ENCODE data around the gene AK5. TPM values are rescaled to one million over a fixed set of nuclear protein-coding genes. Genes with fewer than 3 reads are reported as not detected.

The AK5 gene
- total and polyA plus RNA-seq, 8 donors, result 0.11 to 0.87 (median 0.28) TPM; not detected in 1

DNA sequence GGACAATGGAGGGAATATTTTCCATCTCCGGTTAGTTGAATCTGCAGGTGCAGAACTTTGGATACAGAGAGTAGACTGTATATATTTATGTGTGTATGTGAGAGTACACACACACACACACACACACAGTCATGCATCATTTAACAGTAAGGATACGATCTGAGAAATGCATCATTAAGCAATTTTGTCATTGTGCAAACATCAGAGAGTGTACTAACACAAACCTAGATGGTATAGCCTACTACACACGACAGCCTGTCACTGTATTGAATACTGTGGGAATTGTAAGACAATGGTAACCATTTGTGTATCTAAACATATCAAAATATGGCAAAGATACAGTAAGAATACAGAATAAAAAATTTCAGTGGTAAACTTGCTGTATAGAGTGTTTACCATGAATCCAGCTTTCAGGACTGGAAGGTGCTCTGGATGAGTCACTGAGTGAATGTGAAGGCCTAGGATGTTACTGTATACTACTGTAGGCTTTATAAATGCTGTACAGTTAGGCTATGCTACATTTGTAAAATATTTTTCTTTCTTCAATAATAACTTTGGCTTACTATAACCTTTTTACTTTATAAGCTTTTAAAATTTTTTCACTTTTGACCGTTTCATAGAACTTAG, 262.1 kb downstream of the AK5 start:
- H3K27ac ChIP-seq, result no peak overlapping the region
- DNase-seq, result no peak
- H3K4me3 ChIP-seq, result no peak overlapping the region
- H3K27me3 ChIP-seq, result no peaks in the 10 kb centered on the region
- no peaks in the 10 kb centered on the region for H3K9me3 ChIP-seq
- peaks cover 0 to 6% (median 3%) of the 10 kb centered on the region in 3 donors for H3K4me1 ChIP-seq
- TF ChIP-seq, protein P1, sequence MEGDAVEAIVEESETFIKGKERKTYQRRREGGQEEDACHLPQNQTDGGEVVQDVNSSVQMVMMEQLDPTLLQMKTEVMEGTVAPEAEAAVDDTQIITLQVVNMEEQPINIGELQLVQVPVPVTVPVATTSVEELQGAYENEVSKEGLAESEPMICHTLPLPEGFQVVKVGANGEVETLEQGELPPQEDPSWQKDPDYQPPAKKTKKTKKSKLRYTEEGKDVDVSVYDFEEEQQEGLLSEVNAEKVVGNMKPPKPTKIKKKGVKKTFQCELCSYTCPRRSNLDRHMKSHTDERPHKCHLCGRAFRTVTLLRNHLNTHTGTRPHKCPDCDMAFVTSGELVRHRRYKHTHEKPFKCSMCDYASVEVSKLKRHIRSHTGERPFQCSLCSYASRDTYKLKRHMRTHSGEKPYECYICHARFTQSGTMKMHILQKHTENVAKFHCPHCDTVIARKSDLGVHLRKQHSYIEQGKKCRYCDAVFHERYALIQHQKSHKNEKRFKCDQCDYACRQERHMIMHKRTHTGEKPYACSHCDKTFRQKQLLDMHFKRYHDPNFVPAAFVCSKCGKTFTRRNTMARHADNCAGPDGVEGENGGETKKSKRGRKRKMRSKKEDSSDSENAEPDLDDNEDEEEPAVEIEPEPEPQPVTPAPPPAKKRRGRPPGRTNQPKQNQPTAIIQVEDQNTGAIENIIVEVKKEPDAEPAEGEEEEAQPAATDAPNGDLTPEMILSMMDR (IDR thresholded peaks at IDR 0.05), result no peak
- H3K36me3 ChIP-seq, result no peaks in the 10 kb centered on the region
- FAIRE-seq, result no peak
- ATAC-seq, result no peak
- intact Hi-C loops (cut with DNase I), result no loop called here
- WGBS, 2 donors, result 75 to 82% methylated on average over 4 of the region's 4 CpGs

DNA sequence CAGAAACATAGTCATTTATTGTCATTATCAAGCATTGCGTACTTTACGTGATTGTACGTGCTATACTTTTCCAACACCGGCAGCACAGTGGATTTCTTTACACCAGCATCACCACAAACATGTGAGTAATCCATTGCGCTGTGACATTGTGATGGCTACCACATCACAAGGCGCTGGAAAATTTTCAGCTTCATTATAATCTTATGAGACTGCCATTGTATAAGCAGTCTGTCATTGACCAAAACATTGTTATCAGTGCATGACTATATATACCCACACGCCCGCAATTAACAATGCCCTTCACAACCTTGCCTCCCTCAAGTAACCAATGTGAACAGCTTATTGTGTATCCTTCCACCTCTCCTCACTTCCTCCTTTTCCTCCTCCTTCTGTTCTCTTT, 263.0 kb downstream of the AK5 start:
- no peak for DNase-seq
- FAIRE-seq, result no peak
- intact Hi-C loops (cut with DNase I), result no loop called here
- H3K4me3 ChIP-seq, result no peak overlapping the region
- TF ChIP-seq, protein P1 (IDR thresholded peaks at IDR 0.05), result no peak
- H3K27me3 ChIP-seq, result no peaks in the 10 kb centered on the region
- no peak overlapping the region for H3K27ac ChIP-seq
- no peaks in the 10 kb centered on the region for H3K36me3 ChIP-seq
- WGBS, 2 donors, result 90 to 93% methylated on average over 8 of the region's 8 CpGs
- no peaks in the 10 kb centered on the region for H3K4me1 ChIP-seq
- no peak for ATAC-seq
- no peaks in the 10 kb centered on the region for H3K9me3 ChIP-seq

DNA sequence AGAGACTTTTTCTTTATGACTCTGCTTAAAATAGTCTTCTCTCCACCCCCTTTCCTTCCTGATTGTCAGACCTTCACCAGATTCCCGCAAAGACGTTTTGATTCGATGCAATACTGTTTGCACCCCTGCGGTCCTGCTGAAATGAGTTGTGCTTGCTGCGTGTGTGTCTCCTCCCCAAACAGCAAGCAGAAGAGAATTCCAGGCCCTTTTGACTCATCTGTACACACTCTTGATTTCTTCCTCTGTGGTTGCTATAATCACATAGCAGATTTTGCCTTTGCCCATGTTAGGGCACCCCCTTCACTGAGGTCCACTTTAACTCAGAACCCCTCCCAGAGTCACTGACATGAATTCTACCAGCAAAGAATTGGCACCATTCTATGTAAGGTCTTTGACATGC, 264.2 kb downstream of the AK5 start:
- WGBS, 2 donors, result 68 to 71% methylated on average over 5 of the region's 5 CpGs
- Histone ChIP-seq H3K36me3 (no peaks in the 10 kb centered on the region), H3K4me3 (no peak overlapping the region), H3K27me3 (no peaks in the 10 kb centered on the region), H3K27ac (no peak overlapping the region), H3K9me3 (no peaks in the 10 kb centered on the region), H3K4me1 (no peaks in the 10 kb centered on the region)
- DNase-seq (no peak), ATAC-seq (no peak), FAIRE-seq (no peak)
- intact Hi-C loops (cut with DNase I), result no loop called here
- TF ChIP-seq, protein P1 (IDR thresholded peaks at IDR 0.05), result no peak

- intact Hi-C loops (cut with DNase I), result no loop called here
- Histone ChIP-seq H3K27me3 (no peaks in the 10 kb centered on the region), H3K36me3 (no peaks in the 10 kb centered on the region), H3K9me3 (no peaks in the 10 kb centered on the region), H3K4me3 (no peak overlapping the region), H3K27ac (no peak overlapping the region), H3K4me1 (no peaks in the 10 kb centered on the region)
- 77 to 84% methylated on average over 3 of the region's 3 CpGs for WGBS, 2 donors
- no peak for FAIRE-seq
- no peak for ATAC-seq
- TF ChIP-seq, protein P1 (IDR thresholded peaks at IDR 0.05), result no peak
- no peak for DNase-seq
Measured at GRCh38 chr1:77546890-77547289, 265.1 kb downstream of the AK5 start.

GRCh38 chr1:77548285-77548684, 266.5 kb downstream of the AK5 start:
- no peaks in the 10 kb centered on the region for H3K4me1 ChIP-seq
- intact Hi-C loops (cut with DNase I), result no loop called here
- FAIRE-seq (no peak), ATAC-seq (no peak), DNase-seq (no peak)
- TF ChIP-seq, protein P1 (IDR thresholded peaks at IDR 0.05), result no peak
- no peak overlapping the region for H3K4me3 ChIP-seq
- no peaks in the 10 kb centered on the region for H3K27me3 ChIP-seq
- no peaks in the 10 kb centered on the region for H3K9me3 ChIP-seq
- no peak overlapping the region for H3K27ac ChIP-seq
- H3K36me3 ChIP-seq, result no peaks in the 10 kb centered on the region
- WGBS, 2 donors, result 64 to 72% methylated on average over 3 of the region's 3 CpGs

All from pancreas (tissue), 10 donors.